SK-N-DZ (cell line): ENCODE results near the gene UBE2Q1.
"Not testable (repeated sequence)": the region's sequence is repeated elsewhere in the genome, so short reads cannot be mapped to it uniquely, and the experiment has no call there.

Experiments used
- DNase-seq: peaks from one replicate; pipeline ENCODE4 v3.0.0-alpha.2; 2015; ENCODE audit warnings: low spot score

Gene UBE2Q1

DNA sequence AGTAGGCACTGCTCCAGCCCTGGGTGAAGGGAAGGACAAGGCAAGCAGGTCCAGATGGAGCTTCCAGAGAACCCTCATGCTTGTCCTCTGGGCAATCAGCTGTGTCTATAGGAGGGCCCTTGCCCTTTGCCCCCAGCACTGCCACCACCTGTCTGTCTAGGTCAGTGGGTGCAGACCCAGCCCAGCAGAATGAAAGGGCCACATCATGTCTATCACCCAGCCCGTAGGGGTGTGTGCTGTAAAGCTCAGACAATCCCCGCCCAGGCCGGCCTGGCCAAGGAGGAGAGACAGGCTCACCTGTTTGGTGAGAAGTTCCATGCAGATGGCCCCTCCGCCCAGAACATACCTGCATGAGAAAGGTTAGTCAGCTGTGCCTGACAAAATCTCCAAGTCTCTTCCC lies 7.0 kb downstream of the UBE2Q1 start:
- DNase-seq, result no peak

DNA sequence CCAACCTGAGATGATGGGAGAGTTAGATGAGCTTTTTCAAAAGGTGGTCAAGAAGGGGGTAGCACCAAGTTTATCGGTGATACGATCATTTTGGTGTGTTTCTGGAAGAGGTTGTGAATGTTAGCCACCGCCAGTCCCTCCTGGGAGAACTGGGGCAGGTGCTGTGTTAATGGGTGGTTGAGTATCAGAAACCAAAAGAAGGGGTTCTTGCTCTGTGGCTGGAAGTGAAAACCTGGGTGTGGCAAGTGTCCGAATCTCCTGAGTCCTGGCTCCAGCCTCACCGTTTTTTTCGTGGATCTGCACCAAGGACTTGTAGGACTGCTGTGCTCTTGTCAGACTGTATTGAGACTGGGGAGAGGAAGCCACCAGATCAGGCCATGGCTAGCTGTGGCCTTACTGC lies 7.8 kb downstream of the UBE2Q1 start:
- DNase-seq, result no peak

DNA sequence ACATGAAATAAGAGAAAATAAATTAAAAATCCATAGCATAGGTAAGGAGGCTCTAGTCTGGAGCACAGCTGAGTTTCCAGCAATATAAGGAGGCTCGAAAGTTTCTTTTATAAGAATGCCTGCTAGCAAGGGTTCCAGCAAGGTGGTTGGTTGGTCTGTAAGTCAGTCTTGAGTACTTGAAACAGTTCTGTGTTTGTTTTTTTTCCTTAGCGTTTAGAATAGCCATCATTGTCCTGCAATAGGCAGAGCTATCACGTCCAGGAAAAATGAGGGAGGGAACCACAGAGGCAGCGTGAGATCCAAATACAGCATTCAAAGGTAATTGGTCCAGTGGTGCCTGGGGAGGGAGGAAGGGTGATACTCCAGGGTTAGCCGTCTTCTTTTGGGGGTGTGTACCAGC lies 8.4 kb downstream of the UBE2Q1 start:
- no peak for DNase-seq

DNA sequence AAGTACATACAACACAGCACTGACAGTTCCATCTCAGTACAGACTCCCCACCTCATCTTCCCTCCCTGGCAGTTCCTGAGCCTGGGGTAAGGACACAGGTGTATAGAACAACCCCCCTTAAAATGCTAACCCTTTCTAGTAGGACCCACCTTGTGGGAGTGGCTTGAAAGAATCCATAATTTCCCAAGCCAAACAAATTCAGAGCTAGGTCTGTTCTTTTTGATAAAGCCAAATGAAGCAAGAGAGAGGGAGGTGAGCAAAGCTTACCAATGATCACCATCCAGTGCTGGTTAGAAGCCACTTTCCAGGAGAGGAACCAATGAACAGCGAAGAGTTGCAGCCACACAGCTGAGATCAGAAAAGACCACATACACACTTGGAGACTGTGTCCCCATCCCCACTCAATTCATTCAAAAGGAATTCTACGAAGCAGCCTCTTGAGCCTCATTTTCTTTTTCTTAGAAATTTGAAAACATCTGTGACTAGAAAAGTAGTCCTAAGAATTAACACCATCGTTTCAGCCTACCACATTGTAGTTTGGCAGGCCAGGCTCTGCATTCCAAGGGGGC lies 9.2 kb downstream of the UBE2Q1 start:
- no peak for DNase-seq

DNA sequence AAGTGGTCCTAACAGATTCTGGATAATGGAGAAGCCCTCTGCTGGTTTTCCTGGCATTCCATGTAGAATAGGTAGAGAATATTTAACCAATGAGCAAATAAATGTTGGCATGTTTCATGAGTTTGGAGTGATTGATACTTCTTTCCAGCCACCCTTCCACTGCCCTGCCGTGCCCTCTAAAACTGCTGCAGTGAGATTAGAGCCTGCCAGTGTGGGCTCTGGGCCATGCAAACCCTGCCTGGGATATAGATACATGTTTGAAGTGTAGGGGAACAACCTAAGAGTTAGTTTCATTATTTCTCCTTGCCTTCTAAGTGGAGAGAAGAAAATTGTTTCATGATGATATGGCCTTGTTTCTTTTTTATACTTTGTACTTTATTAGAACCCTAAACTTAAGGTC lies 10.4 kb downstream of the UBE2Q1 start:
- DNase-seq, result no peak

DNA sequence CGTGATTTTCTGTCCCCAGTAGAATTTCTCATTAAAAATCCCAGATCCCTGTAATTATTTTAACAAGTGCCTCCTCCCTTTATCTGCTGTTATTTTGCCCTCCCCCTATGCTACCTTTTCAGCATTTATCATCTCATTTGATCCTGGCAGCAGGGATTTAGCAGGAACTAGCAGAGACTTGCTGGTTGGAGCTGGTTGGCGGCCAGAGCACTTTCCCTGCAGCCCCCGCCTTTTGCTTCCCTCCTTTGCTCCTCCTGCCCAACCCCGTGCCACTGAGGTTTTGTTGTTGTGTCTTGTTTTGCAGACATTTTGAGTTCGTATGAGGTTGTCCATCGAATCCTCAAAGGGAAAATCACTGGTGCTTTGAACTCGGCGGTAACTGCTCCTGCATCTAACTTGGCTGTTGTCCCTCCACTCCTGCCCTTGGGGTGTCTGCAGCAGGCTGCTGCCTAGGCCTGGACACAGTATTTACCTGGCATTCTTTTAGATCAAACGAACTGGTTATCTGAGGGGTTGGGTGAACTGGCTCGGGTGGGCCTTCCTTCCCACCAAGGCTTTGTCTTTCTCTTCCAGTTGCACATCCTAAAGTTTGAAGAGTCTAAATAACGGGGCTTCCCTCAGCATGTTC lies 11.2 kb downstream of the UBE2Q1 start:
- no peak for DNase-seq

DNA sequence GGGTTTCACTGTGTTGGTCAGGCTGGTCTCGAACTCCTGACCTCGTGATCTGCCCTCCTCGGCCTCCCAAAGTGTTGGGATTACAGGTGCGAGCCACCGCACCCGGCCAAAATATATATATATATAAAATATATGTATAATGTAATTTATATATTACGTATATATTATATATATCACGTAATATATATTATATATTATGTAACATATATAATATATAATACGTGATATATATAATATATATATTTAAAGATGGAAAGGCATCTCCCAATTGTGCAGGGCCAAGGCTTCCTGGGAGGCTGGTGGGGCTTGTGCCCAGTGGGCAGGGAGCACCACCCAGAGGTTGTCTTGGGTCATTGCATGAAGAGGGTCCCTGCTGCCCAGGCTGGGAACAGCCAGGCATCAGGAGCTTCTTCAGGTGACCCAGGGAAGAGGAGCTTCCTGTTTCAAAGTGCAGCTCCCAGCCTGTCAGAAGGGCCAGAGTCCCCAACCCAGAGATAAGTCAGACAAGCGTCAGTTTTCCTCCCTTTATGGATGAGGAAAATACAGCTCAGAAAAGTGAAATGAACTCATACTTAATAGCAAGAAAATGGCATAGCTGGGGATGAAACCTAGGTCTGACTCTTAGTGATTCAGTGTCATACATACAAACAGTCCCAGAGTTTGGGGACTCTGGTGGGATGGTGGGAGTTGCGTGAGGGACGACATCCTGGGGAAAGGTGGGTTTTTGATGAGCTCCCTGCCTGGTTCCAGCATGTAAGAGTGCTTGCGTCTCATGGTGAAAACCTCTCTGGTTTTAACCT lies 12.0 kb downstream of the UBE2Q1 start:
- DNase-seq, result peak; percentile 70

DNA sequence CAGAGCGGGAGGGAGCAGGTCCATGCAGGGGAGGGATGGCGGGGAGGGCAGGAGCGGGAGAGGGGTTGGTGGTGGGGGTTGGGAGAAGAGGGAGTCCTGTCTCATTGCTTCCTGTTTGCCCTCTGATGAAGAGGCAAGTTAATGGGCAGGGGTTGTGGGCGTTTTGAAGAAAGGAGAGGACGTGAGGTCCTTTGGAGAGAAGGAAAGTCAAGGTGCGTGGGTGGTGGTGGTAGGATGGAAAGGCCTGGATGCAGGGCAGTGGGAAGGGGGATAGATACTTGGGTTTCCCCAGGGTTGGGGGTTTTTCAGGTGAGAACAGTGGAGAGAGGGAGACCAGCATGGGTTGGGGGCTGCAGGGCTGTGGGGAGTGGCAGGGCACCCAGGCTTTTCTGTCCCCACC lies 17.2 kb downstream of the UBE2Q1 start:
- no peak for DNase-seq

DNA sequence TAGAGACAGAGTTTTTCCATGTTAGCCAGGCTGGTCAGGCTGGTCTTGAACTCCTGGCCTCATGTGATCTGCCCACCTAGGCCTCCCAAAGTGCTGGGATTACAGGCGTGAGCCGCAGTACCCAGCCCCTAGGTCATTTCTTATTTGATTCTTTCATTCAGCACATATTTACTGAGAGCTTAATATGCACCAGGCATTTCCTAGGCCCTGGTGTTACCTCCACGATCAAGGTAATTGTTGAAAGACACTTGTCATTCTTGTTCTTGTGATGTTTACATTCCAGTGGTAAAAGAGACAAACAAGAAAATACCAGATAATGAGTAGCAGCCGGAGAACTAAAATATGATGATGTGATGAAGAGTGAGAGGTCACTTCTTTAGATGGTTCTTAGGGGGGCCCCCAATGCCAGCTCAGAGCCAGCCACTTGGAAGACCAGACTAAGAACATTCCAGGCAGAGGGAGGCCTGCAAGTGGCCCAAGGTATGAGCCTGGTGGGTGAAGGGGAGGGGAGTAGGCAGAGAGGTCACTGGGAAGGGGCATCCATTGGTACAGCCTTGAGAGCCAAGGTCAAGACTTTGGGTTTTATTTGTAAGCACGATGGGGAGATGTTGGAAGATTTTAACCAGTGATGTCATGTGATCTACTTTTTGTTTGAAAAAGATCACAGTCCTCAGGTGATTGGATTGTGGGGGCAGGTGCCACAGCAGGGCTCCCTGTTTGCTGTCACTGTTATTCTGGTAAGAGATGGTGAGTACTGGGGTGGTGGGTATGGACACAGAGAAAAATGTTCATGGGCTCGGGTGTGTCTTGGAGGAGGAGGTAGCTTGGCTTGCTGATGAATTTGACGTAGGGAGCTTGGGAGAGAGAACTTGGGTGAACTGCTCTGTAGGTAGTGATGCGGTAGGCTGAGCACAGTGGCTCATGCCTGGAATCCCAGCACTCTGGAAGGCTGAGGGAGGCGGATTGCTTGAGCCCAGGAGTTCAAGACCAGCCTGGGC lies 18.7 kb downstream of the UBE2Q1 start:
- DNase-seq, result no peak

DNA sequence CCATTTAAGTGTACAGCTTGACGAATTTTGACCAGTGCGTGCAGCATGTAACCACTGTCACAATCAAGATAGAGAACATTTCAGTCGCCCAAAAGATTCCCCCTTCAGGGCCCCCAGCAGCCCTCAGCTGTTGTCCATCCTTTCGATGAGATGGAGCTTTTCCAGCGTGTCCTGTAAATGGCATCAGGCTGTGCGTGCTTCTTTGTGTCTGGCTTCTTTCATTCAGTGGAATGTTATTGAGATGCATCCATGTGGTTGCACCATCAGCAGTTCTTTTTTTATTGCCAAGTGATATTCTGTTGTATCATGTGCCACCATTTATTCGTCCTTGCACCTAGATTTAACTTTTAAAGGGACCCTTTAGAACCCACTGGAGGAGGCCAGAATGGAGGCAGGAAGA lies 21.9 kb downstream of the UBE2Q1 start:
- no peak for DNase-seq

DNA sequence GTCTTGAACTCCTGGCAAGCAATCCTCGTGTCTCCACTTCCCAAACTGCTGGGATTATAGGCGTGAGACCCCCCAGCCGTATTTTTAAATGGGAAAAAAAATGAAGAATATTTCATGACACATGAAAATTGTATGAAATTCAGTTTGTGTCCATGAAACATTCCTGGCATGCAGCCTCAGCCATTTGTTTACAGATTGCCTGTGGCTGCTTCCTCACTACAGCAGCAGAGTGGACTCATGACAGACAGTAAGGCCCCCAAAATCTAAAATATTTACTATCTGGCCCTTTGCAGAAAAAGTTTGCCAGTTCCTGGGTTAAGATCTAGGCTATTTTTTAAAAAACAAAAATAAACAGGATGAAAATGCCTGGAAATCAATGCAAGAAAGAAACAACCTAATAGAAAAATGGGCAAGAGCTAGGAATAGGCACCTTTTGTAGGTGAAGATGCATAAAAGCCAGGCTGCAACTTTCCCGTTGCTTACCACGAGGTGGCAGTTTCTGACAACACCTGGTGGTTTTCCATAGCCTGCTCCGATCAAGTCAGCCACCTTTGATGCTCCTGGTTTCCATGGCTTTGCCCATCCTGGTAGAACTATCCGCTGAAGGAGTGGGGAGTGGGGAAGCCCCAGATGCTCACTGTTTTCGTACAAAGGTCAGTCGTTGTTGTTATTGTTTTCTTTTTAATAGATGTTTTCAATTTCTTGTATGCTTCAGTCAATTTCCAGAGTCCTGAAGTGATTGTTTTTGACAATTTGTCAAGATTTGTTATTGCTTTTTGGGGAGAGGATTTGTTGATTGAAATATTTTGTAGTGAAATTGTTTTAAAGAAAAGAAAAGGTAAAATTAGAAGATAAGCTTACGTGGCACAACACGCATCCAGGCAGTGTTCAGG lies 24.3 kb downstream of the UBE2Q1 start:
- DNase-seq, result peak; percentile 65

DNA sequence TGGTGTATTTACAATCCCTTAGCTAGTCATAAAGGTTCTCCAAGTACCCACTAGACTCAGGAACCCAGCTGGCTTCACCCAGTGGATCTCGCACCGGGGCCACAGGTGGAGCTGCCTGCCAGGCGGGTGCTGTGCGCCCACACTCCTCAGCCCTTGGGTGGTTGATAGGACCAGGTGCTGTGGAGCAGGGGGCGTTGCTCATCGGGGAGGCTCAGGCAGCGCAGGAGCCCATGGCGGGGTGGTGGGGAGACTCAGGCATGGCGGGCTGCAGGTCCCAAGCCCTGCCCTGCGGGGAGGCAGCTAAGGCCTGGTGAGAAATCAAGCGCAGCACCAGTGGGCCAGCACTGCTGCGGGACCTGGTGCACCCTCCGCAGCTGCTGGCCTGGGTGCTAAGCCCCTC lies 26.5 kb downstream of the UBE2Q1 start:
- not testable (repeated sequence) for DNase-seq

DNA sequence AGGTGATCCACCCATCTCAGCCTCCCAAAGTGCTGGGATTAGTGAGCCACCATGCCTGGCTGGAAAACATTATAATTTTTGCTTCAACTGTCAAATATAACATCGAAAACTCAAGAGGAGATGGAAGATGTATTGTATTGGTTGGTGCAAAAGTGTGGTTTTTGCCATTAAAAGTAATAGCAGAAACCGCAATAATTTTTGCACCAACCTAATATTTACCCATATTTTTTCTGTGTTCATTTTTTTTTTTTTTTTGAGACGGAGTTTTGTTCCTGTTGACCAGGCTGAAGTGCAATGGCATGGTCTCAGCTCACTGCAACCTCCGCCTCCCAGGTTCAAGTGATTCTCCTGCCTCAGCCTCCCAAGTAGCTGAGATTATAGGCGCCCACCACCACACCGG lies 29.2 kb downstream of the UBE2Q1 start:
- no peak for DNase-seq

DNA sequence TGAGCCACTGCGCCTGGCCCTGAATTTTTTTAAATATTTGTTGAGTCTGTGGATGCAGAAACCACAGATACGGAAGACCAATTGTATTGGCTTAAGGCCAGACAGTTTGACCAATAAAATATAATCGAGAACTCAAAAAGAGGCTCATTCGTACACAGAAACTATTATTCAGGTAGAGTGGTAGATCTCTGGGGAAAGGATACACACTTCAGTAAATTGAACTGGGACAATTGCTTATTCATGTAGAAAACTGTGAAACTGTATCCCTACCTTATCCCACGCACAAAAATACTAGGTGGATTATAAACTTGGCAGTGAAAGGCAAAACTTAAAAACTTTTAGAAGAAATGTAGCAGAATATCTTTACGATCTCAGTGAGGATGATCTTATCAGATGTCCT lies 31.3 kb downstream of the UBE2Q1 start:
- no peak for DNase-seq

DNA sequence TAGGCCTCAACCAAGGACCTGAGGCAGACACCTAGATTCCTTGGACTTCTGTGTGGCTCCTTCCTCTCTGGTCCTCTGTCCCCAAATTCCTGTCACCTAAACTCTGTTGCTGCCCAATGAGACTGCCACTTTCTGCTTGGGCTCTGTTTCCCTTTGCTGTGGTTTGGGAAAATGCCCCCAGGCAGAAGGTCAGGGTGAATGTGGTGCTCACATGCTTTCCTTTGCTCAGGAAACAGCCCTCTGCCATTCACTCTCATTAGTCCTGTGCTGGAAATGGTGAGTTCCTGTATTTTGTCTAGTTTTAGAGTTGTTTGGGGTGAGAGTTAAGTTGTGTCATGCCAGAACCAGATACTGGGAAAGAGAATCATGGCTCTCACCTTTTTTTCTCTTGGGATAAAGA lies 33.6 kb downstream of the UBE2Q1 start:
- no peak for DNase-seq

DNA sequence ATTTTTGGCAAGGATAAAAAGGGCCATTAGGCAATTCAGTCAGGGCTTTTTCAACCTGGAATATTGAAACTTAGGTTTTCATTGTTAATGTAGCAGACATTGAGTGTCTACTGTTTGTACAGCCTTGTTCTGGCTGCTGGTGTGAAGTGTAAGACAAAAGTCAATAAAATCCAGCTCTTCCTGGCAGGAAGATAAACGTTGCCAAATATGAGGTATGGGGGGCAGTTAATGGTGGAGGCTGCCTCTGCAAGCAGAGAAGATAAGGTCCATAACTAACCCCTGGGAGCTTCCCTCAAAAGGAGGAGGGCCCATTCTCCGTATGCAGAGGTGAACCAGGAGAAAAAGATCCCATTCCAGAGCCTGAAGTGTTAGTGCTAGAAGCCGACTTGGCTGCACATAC lies 36.8 kb downstream of the UBE2Q1 start:
- no peak for DNase-seq

DNA sequence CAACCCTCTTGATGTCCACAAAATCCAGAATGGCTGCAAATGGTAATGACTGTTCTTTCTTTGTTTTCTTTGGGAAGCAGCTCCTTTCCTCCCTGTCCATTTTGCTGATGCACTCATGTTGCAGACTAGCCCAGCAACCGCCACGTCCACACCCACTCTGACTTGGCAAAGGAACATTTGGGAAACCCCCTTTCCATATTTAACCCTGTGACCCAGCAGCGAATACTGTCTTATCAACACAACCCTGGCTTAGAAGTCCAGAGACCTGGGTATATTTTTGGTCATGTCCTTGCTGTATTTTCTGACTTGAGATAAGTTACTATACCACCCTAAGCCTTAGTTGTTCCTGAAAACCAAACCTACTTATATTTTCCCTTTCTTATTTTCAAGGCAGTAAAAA lies 38.1 kb downstream of the UBE2Q1 start:
- no peak for DNase-seq

DNA sequence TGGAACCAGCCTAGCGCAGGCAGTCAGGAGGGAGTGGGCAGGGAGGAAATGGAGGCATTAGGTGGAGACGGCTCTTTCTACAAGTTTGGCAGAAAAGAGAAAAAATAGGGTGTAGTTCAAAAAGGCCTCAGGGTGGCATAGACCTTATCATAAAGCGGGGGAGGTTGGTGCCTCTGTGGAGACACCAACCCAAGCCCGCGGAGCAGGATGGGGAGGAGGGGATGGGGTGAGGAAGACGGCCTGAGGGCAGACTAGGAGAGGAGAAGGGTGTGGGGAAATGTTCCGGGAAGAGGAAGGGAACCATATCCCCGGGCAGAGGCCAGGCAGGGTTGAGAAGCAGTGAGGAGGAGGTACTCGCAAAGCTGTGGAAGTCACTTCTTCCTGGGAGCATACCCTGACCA lies 38.9 kb downstream of the UBE2Q1 start:
- DNase-seq, result no peak

DNA sequence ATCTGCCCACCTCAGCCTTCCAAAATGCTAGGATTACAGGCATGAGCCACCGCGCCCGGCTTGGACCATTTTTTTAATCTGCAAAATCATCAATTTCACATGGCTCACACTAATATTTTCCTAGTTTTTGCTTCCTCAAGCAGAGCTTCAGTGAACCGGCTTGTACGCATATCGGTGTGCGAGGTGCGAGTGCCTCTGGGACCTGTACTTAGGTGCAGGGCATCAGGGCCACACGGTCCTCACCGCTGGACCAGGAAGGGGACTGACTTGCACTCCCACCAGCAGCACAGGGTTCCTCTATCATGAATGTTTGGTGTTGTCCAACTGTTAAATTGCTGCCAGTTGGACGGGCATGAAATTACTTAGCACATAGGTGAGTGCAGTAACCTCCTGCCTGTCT lies 40.8 kb downstream of the UBE2Q1 start:
- DNase-seq, result no peak

DNA sequence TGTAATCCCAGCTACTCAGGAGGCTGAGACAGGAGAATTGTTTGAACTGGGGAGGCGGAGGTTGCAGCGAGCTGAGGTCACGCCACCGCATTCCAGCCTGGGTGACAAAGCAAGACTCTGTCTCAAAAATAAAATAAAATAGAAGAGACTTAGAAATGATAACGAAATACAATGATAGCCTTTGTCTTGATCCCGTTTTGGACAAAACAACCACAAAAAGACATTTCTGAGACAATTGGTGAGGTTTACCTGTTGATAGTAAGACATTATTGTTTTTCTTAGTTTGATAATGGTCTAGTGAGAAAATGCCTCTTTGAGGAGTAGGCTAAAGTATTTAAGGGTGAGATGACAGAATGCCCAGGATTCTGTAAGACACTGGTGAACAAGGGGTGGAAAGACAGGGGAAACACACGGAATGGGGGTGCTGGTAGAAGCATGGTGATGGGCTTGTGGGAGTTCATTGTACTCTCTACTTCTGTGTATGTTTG lies 44.4 kb downstream of the UBE2Q1 start:
- DNase-seq, result no peak

DNA sequence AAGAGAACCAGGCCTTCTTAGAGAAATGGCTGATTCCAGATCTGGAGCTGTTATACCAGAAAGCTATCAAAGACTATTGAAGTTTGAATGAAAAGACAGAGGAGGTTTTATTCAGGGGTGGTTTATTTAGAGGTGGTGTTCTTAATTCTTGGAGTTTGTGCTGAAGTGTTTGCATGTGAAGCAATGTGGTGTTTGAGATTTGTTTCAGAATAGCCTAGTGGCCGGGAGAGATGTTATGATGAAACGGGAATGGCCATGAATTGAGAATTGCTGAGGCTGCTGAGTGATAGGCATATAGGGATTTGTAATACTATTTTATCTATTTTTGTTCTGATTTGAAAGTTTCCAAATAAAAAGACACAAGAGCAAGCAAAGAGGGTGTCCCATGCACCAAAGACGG lies 45.7 kb downstream of the UBE2Q1 start:
- DNase-seq, result no peak
